ENCODE measurements around the gene AIFM3.

- no peak for TF ChIP-seq CTCF (IDR thresholded peaks at IDR 0.05)
- TF ChIP-seq POLR2A (IDR thresholded peaks at IDR 0.05): no peak
Measured at GRCh38 chr22:20990184-20991180, 23.4 kb downstream of the AIFM3 start.

Data from lower leg skin (tissue), 3 donors.